ENCODE data around the gene E2F4.

- TF ChIP-seq POLR2AphosphoS5 (IDR thresholded peaks at IDR 0.05; ENCODE audit: low read depth, low read length) (no peak), TEAD4 (IDR thresholded peaks at IDR 0.05; ENCODE audit: low read depth, low read length) (no peak), CTCF (IDR thresholded peaks at IDR 0.05; ENCODE audit: control extremely low read depth in 1 of 3, insufficient read depth in 1 of 3, low read depth in 1 of 3, low read length in 3 of 3) (no peak), SRF (IDR thresholded peaks at IDR 0.05; ENCODE audit: low read depth, low read length) (no peak), MAX (IDR thresholded peaks at IDR 0.05) (no peak), HDAC6 (IDR thresholded peaks at IDR 0.05; ENCODE audit: low read depth, low read length) (no peak), EZH2 (IDR thresholded peaks at IDR 0.05; ENCODE audit: low read depth, low read length, severe bottlenecking) (no peak), TAF1 (IDR thresholded peaks at IDR 0.05; ENCODE audit: low read depth, low read length) (no peak), ATF2 (IDR thresholded peaks at IDR 0.05; ENCODE audit: low read length) (no peak), POLR2A (IDR thresholded peaks at IDR 0.05; ENCODE audit: control extremely low read depth in 1 of 2, low read depth in 2 of 2, low read length in 2 of 2) (no peak), MAFK (IDR thresholded peaks at IDR 0.05; ENCODE audit: low read depth, low read length) (no peak), NANOG (IDR thresholded peaks at IDR 0.05; ENCODE audit: insufficient read depth, low read depth, low read length, poor library complexity, severe bottlenecking) (no peak), RNF2 (IDR thresholded peaks at IDR 0.05; ENCODE audit: borderline replicate concordance, low read depth, low read length, missing control alignments, poor library complexity, severe bottlenecking) (no peak)
These were observed 1.9 kb upstream of the E2F4 start, which contains the start of gene EXOC3L1 for GRCh38 chr16:67190041-67190440.
